Astrocyte (in vitro differentiated cells and primary cell): Measurements from ENCODE around the gene MAPK10. TPM values are rescaled to one million over a fixed set of nuclear protein-coding genes. Genes with fewer than 3 reads are reported as not detected.
A peak's percentile ranks its signal among the peaks of the same experiment; 100 is the strongest.

Source experiments
- DNase-seq: peaks from one replicate; pipeline ENCODE4 v3.0.0-alpha.2; 2010; ENCODE audit warnings: low read depth
- FAIRE-seq: peaks from 2 replicates; lab custom pipeline; 2011; peaks lifted over from hg19 to GRCh38; lab: Jason Lieb, UNC
- H2AFZ ChIP-seq: 2 replicates; pipeline ENCODE4 v1.6.0; 2012; ENCODE audit warnings: low read depth, low read length, inconsistent platforms
- H3K27ac ChIP-seq: 2 replicates; pipeline ENCODE4 v1.5.1; 2011; ENCODE audit warnings: low read depth, low read length, inconsistent platforms
- H3K27me3 ChIP-seq: 2 replicates; pipeline ENCODE4 v1.6.0; 2011; ENCODE audit warnings: low read length, inconsistent platforms; ENCODE audit not compliant: insufficient read depth
- H3K36me3 ChIP-seq: 2 replicates; pipeline ENCODE4 v1.5.1; 2011; ENCODE audit warnings: low read length, inconsistent platforms; ENCODE audit not compliant: insufficient read depth
- H3K4me1 ChIP-seq: 2 replicates; pipeline ENCODE4 v1.5.1; 2011; ENCODE audit warnings: low read length, inconsistent platforms; ENCODE audit not compliant: insufficient read depth
- H3K4me2 ChIP-seq: 2 replicates; pipeline ENCODE4 v1.6.0; 2012; ENCODE audit warnings: low read length, inconsistent platforms
- H3K4me3 ChIP-seq: 2 replicates; pipeline ENCODE4 v1.5.1; 2011; ENCODE audit warnings: low read depth, mild to moderate bottlenecking, low read length, inconsistent platforms; ENCODE audit not compliant: insufficient read depth
- H3K79me2 ChIP-seq: 2 replicates; pipeline ENCODE4 v1.6.0; 2012; ENCODE audit warnings: mild to moderate bottlenecking, low read length, inconsistent platforms; ENCODE audit not compliant: insufficient read depth
- H3K9ac ChIP-seq: 2 replicates; pipeline ENCODE4 v1.6.0; 2012; ENCODE audit warnings: mild to moderate bottlenecking, low read length, inconsistent platforms
- H3K9me3 ChIP-seq: 2 replicates; pipeline ENCODE4 v1.5.1; 2012; ENCODE audit warnings: low read depth, mild to moderate bottlenecking, low read length, inconsistent platforms; ENCODE audit not compliant: insufficient read depth
- H4K20me1 ChIP-seq: 2 replicates; pipeline ENCODE4 v1.6.0; 2012; ENCODE audit warnings: low read length, inconsistent platforms; ENCODE audit not compliant: insufficient read depth
- H3K27ac Mint-ChIP-seq: one replicate; pipeline ENCODE4 v1.8.0; 2021; ENCODE audit warnings: mild to moderate bottlenecking, mixed read lengths; ENCODE audit not compliant: unreplicated experiment
- H3K27me3 Mint-ChIP-seq: one replicate; pipeline ENCODE4 v1.8.0; 2021; ENCODE audit warnings: low read depth, mixed read lengths; ENCODE audit not compliant: unreplicated experiment
- H3K36me3 Mint-ChIP-seq: one replicate; pipeline ENCODE4 v1.8.0; 2021; ENCODE audit warnings: low read depth, mixed read lengths; ENCODE audit not compliant: unreplicated experiment
- H3K4me1 Mint-ChIP-seq: one replicate; pipeline ENCODE4 v1.8.0; 2021; ENCODE audit warnings: low read depth, mixed read lengths; ENCODE audit not compliant: unreplicated experiment
- H3K4me3 Mint-ChIP-seq: one replicate; pipeline ENCODE4 v1.8.0; 2021; ENCODE audit warnings: mild to moderate bottlenecking, moderate library complexity, mixed read lengths; ENCODE audit not compliant: unreplicated experiment
- H3K9me3 Mint-ChIP-seq: one replicate; pipeline ENCODE4 v1.8.0; 2021; ENCODE audit warnings: mild to moderate bottlenecking, mixed read lengths; ENCODE audit not compliant: unreplicated experiment
- EZH2 ChIP-seq: IDR thresholded peaks from 2 replicates; pipeline ENCODE4 v1.6.1; 2012; ENCODE audit warnings: mild to moderate bottlenecking, low read length, inconsistent platforms; ENCODE audit not compliant: insufficient read depth
- total RNA-seq: library from RNA; stranded (reverse); gene quantifications from 2 replicates; pipeline ENCODE4 v1.2.1, GENCODE V29; 2021
- TF ChIP-seq, protein P1 (sequence below): IDR thresholded peaks from 2 replicates; pipeline ENCODE4 v1.5.1; 2011; ENCODE audit warnings: low read depth, mild to moderate bottlenecking, inconsistent platforms, low read length, moderate library complexity; ENCODE audit not compliant: insufficient read depth

Gene MAPK10
- total RNA-seq, 1 donor from 2014 or later = 7.5 TPM

- no peaks in the 10 kb centered on the region for H3K36me3 Mint-ChIP-seq
- DNase-seq (no peak), FAIRE-seq (no peak)
- H3K9ac ChIP-seq = no peak overlapping the region
- no peak overlapping the region for H3K4me2 ChIP-seq
- no peaks in the 10 kb centered on the region for H3K36me3 ChIP-seq
- no peak overlapping the region for H3K27ac Mint-ChIP-seq
- H3K27me3 Mint-ChIP-seq = no peaks in the 10 kb centered on the region
- no peaks in the 10 kb centered on the region for H3K27me3 ChIP-seq
- H3K4me3 ChIP-seq = no peak overlapping the region
- H3K27ac ChIP-seq = no peak overlapping the region
- no peaks in the 10 kb centered on the region for H4K20me1 ChIP-seq
- no peak overlapping the region for H3K4me3 Mint-ChIP-seq
- H3K9me3 Mint-ChIP-seq = no peaks in the 10 kb centered on the region
- peaks cover 12% of the 10 kb centered on the region for H3K4me1 Mint-ChIP-seq
- no peaks in the 10 kb centered on the region for H3K79me2 ChIP-seq
- no peaks in the 10 kb centered on the region for H3K4me1 ChIP-seq
- H3K9me3 ChIP-seq = no peaks in the 10 kb centered on the region
- H2AFZ ChIP-seq = no peak overlapping the region
- TF ChIP-seq EZH2 = no peak
- TF ChIP-seq, protein P1, sequence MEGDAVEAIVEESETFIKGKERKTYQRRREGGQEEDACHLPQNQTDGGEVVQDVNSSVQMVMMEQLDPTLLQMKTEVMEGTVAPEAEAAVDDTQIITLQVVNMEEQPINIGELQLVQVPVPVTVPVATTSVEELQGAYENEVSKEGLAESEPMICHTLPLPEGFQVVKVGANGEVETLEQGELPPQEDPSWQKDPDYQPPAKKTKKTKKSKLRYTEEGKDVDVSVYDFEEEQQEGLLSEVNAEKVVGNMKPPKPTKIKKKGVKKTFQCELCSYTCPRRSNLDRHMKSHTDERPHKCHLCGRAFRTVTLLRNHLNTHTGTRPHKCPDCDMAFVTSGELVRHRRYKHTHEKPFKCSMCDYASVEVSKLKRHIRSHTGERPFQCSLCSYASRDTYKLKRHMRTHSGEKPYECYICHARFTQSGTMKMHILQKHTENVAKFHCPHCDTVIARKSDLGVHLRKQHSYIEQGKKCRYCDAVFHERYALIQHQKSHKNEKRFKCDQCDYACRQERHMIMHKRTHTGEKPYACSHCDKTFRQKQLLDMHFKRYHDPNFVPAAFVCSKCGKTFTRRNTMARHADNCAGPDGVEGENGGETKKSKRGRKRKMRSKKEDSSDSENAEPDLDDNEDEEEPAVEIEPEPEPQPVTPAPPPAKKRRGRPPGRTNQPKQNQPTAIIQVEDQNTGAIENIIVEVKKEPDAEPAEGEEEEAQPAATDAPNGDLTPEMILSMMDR = no peak
Observed at GRCh38 chr4:86129546-86129945, 230.3 kb downstream of the MAPK10 start.

- Mint-ChIP-seq H3K4me1 (peaks cover 8% of the 10 kb centered on the region), H3K27ac (no peak overlapping the region), H3K9me3 (no peaks in the 10 kb centered on the region), H3K4me3 (no peak overlapping the region), H3K27me3 (no peaks in the 10 kb centered on the region), H3K36me3 (no peaks in the 10 kb centered on the region)
- Histone ChIP-seq H3K4me3 (no peak overlapping the region), H3K9ac (no peak overlapping the region), H2AFZ (no peak overlapping the region), H3K4me1 (peaks cover 14% of the 10 kb centered on the region), H4K20me1 (no peaks in the 10 kb centered on the region), H3K27me3 (no peaks in the 10 kb centered on the region), H3K4me2 (no peak overlapping the region), H3K36me3 (no peaks in the 10 kb centered on the region), H3K27ac (no peak overlapping the region), H3K9me3 (no peaks in the 10 kb centered on the region), H3K79me2 (no peaks in the 10 kb centered on the region)
- peak; percentile 9 for FAIRE-seq
- TF ChIP-seq, protein P1 = no peak
- TF ChIP-seq EZH2 = no peak
- DNase-seq = no peak
Observed at GRCh38 chr4:86122404-86122803, 237.4 kb downstream of the MAPK10 start.

- no peak overlapping the region for H3K4me3 Mint-ChIP-seq
- H3K36me3 Mint-ChIP-seq = no peaks in the 10 kb centered on the region
- no peaks in the 10 kb centered on the region for H3K79me2 ChIP-seq
- TF ChIP-seq EZH2 = no peak
- TF ChIP-seq, protein P1 = no peak
- peaks cover 8% of the 10 kb centered on the region for H3K4me1 Mint-ChIP-seq
- H3K4me1 ChIP-seq = peaks cover 18% of the 10 kb centered on the region
- no peaks in the 10 kb centered on the region for H3K9me3 Mint-ChIP-seq
- no peak overlapping the region for H3K4me3 ChIP-seq
- FAIRE-seq (no peak), DNase-seq (no peak)
- no peak overlapping the region for H3K27ac Mint-ChIP-seq
- no peak overlapping the region for H3K27ac ChIP-seq
- H3K9ac ChIP-seq = peak overlapping the region; percentile 17
- H4K20me1 ChIP-seq = no peaks in the 10 kb centered on the region
- no peak overlapping the region for H3K4me2 ChIP-seq
- no peaks in the 10 kb centered on the region for H3K27me3 Mint-ChIP-seq
- no peaks in the 10 kb centered on the region for H3K9me3 ChIP-seq
- no peaks in the 10 kb centered on the region for H3K36me3 ChIP-seq
- H2AFZ ChIP-seq = no peak overlapping the region
- no peaks in the 10 kb centered on the region for H3K27me3 ChIP-seq
Observed at GRCh38 chr4:86118711-86119110, 241.1 kb downstream of the MAPK10 start.
